Measurements from ENCODE around the gene ADAM20.
"Not testable (repeated sequence)": the region's sequence is repeated elsewhere in the genome, so short reads cannot be mapped to it uniquely, and the experiment has no call there.

ADAM20 gene

DNA sequence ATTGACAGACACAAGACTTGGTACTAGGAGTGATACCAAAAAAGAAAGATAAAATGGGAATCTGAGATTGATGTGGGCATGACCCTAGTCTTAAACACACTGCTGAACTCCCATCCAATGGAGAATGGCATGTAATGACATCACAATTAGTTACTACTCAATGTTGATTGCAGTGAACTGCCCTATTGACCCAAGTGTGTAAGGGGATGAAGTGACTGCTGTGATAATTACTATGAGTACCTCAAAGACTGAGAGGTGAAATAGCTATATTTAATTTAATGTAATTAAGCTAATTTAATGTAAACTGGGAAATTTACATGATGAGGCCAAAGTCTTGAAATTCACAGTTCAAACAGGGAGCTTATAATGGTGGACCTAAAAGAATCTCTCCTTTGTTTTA is at the start of gene ADAM20:
Gene ADAM20, minus strand, starts transcription at position 101 of the 400 bp plus-strand sequence. CDS start 10,247 bp downstream, outside the sequence.
- DNase-seq, result no peak

DNA sequence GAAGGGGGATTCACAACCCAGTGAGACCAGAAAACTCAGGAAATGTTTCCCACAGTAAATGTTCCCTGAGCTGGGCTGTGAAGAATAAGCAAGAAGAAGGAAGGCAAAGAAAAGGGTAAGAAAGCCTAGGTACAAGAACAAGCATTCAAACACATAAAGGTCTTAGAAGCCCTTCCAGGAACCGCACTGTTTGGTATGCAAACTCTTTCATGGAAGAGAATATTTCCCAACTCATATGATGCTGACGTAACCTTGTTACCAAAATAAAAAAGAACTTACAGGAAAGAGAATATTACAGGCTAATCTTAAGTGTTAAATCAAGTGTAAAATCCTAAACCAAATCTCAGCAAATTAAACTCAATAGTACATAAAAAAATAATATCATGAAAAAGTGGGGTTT is 42.1 kb upstream of the ADAM20 start:
- DNase-seq, result no peak

DNA sequence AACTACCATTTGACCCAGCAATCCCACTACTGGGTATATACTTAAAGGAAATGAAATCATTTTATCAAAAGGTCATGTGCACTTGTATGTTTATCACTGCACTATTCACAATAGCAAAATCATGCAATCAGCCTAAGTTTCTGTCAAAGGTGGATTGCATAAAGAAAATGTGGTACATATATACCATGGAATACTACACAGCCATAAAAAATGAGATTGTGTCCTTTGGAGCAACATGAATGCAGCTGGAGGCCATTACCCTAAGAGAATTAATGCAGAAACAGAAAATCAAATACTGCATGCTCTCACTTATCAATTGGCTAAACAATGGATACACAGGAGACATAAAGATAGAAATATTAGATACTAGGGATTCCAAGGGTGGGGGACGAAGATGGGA is 38.2 kb upstream of the ADAM20 start:
- no peak for DNase-seq

DNA sequence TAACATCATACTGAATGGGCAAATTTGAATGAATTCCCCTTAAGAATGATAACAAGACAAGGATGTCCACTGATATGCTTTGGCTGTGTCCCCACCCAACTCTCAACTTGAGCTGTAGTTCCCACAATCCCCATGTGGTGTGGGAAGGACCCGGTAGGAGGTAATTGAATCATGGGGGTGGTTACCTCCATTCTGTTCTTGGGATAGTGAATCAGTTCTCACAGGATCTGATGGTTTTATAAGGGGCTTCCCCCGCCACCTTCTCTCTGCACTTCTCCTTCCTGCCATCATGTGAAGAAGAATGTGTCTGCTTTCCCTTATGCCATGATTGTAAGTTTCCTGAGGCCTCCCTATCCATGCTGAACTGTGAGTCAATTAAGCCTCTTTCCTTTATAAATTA is 36.3 kb upstream of the ADAM20 start:
- DNase-seq, result no peak

DNA sequence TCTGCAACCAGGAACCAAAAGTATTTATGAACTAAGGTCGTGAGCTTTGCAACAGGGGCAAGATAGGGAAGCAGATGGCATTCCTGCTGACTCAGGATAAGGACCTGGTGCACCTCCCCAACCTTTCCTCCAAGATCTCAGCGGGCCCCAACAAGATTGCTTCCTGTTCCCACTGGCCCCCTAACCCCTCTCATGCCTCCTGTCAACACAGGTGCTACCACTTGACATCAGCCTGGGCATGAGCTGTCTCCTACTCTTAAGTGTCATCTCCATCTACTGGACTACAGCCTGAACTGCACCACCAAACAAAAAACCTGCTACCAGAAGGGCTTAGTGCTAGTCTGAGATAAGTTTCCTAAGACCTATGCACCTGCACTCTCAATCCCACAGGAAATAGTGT is 33.0 kb upstream of the ADAM20 start:
- no peak for DNase-seq

DNA sequence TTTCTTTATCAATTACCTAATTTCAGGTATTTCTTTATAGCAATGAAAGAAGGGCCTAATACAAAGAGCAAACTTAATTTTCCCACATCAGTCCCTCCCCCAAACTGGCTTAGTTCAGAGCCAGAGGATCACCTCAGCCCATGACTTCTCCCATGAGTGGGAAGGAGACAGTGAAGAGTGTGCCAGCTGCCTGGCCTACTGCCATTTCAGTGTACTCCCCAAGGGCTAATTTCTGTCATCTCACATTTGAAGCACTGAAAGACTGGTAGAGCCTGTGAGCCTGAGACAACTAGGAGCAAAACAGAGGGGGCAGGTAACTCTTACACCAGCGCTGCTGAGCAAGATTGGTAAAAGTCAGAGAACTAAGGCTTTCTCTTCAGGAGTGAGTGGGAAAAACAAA is 29.1 kb upstream of the ADAM20 start:
- DNase-seq, result no peak

DNA sequence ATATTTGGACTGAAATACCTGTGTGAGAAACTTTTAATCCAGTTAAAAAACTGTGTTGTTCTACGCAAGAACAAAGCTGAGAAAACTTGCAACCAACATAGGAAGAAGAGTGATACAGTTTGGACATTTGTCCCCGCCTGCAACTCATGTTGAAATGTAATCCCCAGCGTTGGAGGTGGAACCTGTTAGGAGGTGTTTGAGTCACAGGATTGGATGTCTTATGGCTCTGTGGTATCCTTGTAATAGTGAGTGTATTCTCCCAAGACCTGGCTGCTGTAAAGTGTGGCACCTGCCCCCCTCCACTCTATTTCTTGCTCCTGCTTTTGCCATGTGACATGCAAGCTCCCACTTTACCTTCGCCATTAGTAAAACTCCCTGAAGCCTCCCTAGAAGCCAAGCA is 28.6 kb upstream of the ADAM20 start:
- no peak for DNase-seq

DNA sequence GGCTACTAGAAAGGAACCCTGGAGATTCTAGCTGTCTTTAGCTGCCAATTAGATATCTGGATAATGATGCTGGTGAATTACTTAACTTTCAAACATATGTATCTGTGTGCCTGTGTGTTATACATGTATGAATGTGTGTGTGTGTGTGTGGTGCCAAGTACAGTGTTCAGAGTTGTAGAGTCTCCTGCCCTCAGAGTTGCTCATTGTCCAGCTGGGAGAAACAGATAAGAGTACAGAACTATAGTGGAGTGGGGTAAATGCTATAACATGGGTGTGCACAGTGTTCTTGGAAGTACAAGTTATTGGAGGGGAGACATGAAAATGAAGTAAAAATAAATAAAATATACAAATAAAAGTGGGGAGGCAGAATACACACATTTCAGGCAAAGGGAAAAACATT is 23.6 kb upstream of the ADAM20 start:
- DNase-seq, result no peak

DNA sequence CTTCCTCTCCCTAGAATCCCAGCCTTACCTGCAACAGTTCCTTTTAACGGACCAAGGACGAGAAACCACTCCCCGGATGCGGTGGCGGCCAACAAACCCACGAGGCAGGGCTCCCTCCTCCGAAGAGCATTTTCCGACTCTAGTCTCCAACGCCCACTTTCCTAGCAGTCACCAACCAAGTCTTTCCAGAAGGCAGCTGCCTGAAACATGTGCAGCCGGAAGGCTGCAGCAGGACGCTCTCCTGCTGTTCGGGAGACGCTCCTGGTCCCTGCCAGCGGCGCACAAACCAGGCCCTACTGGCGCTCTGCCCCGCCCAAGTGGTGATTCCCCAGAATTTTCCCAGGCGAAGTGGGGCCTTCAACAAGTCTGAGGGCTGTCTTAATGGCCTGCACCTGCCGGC is 21.1 kb upstream of the ADAM20 start:
- no peak for DNase-seq

DNA sequence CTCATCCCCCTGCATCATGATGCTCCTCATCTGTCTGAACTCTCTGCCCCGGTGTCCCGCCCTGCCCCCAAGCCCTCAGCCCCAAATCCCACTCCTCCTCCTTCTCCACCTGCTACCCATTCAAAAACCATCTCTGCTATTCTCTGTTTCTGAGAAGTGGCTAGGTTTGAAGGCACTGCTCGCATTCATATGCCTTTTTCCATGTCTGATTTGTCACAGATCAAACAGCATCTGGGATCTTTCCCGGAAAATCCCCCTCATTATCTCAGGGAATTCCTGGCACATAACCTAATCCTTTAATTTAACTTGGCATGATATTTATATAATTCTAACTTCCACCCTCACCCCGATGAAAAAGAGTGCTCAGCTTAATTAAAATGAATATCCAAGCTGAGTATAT is 3.3 kb upstream of the ADAM20 start:
- DNase-seq, result no peak

DNA sequence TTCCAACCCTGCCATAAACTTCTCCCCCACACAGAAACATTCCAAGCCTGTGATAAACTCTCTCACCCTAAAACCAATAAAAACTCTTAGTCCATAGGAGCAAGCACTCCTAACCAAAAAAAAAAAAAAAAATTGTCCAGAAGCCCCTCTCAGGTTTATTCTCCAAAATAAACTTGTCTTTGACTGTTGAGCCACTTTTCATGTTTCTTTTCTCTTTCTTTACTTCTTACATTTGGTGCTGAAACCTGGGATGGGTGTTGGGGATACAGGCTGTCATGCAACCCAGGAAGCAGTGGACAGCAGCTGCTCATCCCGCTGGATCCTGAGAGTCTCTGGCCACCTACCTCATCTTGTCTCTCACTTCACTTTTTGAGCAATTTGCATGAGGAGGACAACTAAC is 2.0 kb upstream of the ADAM20 start:
- no peak for DNase-seq

DNA sequence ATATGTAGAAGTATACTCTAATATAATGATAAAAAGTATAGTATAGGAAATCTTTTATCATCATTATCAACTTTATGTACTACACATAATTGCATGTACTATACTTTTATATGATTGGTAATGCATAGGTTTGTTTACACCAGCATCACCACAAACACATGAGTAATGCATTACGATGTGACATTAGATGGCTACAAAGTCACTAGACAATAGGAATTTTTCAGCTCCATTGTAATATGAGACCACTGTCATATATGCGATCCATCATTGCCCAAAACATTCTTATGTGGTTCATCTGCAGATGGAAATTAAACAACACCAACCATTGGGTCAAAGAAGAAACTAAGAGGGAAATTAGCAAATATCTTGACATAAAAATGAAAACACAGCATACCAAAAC is 4.4 kb downstream of the ADAM20 start:
- DNase-seq, result no peak

DNA sequence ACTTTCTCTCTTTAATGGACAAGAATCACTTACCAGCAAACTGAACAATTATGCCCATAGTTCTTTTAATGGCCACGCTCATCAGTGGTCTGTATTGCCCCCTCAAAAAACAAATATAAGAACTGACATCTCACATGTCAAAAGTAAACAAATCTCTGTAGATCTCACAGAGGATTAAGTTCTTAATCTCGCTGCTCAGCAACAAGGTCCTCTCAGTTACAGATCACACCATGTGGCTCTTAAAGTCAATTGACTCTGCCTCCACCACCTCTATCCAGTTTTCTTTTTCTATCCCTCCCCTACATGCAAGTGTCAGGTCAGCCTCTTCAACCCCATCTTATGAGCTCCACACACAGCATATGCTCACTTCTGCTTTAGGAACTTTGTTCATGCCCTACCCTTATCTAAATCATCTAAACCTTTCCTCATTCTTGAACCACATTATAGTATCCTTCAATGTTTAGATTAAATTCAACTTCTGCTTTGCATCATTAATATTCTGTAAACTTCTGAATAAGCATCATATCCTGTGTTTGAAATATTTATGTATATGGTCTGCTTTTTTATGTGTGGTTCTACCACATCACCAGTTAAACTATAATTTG is 7.2 kb downstream of the ADAM20 start:
- no peak for DNase-seq

DNA sequence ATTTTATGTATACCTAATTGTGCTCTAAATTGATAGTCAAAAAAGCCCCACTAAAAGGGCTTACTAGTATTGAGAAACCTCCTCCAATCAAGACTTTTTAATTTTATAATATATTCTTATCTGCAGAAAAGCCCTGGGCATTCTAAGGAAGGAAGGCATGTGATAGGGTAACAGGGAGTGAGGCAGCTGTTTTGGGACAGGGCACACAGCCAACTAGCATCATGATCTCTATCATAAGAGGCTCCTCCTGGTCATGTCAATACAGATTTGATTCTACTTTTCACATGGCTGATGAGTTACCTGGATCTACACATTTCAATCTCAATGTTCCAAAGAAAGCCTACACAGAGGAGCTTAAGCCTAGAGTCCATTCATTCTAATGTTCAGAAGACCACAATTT is 9.1 kb downstream of the ADAM20 start:
- DNase-seq, result no peak

DNA sequence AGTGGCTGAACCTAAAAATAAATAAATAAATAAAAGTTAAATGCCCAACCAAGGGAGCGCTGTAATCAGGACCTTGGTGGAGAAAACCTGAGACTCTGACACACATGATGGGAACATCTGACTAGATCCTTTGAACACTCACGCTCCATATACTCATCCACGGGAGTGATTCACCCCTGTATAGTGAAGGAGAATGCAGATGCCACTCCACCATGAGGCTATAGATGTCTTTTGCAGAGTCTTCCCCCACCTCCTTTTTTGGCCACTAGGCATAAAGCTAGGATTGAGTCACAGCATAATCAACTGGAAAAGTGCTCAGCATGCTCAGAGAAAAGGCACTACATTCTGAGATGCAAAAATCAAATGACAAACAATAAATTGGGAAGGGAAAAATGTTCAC is 19.0 kb downstream of the ADAM20 start:
- DNase-seq, result no peak

DNA sequence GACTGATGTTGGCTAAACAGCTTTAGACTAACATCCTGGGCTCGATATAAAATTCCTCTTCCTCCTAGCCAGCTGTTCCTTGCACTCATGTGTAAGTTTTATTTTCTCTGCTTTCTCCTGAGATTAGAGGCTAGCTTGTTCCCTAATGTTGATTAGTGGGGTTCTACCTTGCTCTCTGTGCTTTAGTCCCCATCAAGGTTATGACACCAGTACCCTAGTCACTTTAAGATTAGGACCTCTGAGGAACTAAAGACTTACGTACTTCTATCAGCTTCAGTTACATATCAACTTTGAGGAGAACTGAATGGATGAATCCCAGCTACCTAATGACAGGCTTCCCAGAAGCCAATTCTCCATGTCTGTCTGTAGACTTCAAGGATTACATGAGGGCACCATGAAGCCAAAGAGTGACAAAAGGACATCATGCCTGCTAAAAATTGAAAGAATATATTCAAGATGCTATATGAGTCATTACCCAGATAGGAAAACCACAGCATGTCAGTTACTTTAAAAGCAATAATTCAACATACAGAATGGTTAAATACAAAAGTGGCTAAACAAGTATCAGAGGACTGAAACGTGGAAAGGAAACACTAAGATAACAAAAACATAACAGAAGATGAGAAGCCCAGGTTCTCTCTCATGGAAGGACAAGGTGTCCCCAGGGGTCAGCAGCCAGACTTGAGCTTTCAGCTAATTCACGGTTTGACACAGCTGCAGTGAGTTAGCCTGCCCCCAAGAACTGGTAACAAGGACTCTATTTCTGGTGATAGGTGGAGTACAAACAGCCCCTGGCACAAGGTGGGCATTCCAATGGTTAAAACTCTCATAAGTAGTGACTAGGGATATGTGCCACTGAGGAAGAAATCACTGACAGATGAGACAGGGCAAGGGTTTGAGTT is 20.4 kb downstream of the ADAM20 start:
- DNase-seq, result no peak

DNA sequence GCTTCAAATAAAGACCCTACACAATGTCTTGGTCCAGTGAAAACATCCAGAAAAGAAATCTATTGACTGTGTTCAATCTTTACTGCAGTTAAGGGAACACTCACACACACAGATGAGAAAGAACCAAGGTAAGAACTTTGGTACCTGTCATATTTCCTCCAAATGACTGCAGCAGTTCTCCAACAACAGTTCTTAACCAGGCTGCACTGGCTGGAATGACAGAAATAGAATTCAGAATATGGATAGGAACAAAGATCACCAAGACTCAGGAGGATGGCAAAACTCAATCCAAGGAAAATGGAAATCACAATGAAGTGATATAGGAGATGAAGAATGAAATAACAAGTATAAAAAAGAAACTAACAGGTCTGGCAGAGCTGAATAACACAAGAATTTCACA is 36.6 kb downstream of the ADAM20 start:
- DNase-seq, result no peak

DNA sequence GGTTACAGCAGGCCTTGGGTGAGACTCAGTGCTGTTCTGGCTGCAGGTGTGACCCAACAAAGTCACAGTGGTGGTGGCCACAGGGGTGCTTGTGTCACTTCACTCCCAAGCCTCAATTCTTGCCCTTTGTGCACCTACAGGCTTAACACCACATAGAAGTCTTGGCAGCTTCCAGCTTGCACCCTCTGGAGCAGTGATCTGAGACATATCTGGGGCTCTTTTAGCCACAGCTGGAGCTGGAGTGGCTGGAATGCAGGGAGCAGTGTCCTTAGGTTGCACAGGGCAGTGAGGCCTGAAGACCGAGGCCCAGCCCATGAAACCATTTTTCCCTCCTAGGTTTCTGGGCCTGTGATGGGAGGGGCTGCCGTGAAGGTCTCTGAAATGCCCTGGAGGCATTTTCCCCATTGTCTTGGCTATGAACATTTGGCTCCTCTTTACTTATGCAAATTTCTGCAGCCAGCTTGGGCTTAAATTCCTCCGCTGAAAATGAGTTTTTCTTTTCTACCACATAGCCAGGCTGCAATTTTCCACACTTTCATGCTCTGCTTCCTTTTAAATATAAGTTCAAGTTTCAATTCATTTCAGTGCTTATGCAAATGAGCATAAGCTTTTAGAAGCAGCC is 45.1 kb downstream of the ADAM20 start:
- DNase-seq, result no peak

DNA sequence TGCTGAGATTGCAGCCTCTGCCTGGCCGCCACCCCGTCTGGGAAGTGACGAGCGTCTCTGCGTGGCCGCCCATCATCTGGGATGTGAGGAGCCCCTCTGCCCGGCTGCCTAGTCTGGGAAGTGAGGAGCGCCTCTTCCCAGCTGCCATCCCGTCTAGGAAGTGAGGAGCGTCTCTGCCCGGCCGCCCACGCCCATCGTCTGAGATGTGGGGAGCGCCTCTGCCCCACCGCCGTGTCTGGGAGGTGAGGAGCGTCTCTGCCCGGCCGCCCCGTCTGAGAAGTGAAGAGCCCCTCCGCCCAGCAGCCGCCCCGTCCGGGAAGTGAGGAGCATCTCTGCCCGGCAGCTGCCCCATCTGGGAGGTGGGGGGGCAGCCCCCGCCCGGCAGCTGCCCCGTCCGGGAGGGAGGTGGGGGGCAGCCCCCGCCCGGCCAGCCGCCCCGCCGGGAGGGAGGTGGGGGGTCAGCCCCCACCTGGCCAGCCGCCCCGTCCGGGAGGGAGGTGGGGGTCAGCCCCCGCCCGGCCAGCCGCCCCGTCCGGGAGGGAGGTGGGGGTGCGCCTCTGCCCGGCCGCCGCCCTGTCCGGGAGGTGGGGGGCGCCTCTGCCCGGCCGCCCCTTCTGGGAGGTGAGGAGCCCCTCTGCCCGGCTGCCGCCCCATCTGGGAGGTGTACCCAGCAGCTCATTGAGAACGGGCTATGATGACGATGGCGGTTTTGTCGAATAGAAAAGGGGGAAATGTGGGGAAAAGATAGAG is 57.3 kb downstream of the ADAM20 start:
- not testable (repeated sequence) for DNase-seq

DNA sequence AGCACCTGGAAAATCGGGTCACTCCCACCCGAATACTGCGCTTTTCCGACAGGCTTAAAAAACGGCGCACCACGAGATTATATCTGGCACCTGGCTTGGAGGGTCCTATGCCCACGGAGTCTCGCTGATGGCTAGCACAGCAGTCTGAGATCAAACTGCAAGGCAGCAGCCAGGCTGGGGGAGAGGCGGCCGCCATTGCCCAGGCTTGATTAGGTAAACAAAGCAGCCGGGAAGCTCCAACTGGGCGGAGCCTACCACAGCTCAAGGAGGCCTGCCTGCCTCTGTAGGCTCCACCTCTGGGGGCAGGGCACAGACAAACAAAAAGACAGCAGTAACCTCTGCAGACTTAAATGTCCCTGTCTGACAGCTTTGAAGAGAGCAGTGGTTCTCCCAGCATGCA is 59.3 kb downstream of the ADAM20 start:
- DNase-seq, result not testable (repeated sequence)

DNA sequence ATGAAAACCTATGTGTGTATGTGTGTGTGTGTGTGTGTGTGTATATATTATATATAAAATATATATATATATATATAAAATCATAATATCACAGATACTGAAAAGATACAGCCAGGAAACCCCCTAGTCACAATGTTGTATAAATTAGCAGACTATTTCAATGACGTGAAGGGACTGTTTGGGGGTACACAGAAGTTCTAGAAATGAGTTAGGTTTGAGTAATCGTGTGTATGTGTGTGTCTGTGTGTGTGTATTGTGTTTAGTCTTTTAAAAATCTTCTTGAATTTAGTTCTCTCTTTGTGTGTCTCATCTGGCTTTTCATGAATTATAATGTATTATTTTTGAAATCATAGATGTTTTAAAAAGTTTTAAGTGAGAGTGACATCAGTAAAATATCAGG is 61.0 kb downstream of the ADAM20 start:
- no peak for DNase-seq
